Activated CD8-positive, alpha-beta memory T cell treated with anti-CD3 and anti-CD28 coated beads, Interleukin-2, amount 10 ng/mL, durations not matched to agents 7 days and 5 days (primary cell): ENCODE data around the gene VWA3B. TPM values are rescaled to one million over a fixed set of nuclear protein-coding genes. Genes with fewer than 3 reads are reported as not detected.
"Not testable (repeated sequence)": the region's sequence is repeated elsewhere in the genome, so short reads cannot be mapped to it uniquely, and the experiment has no call there.

Experiments used
- ATAC-seq: fragments of 150-1000 bp; cut with Tn5 transposase; one replicate; pipeline ENCODE4 v1.10.0; 2021; ENCODE audit warnings: moderate library complexity
- CTCF ChIA-PET: fragments of 350-600 bp; sonication (Branson Sonifier 250); formaldehyde crosslinking; loops from one replicate; lab custom pipeline; 2021; ENCODE audit warnings: antibody characterized with exemption; lab: Charles Lee
- DNase-seq: peaks from one replicate; pipeline ENCODE4 v3.0.0-alpha.2; 2020
- H3K27ac Mint-ChIP-seq: one replicate; pipeline ENCODE4 v1.8.0; 2021; ENCODE audit warnings: mild to moderate bottlenecking, mixed read lengths
- H3K27me3 Mint-ChIP-seq: one replicate; pipeline ENCODE4 v1.8.0; 2021; ENCODE audit warnings: mixed read lengths
- H3K36me3 Mint-ChIP-seq: one replicate; pipeline ENCODE4 v1.8.0; 2021; ENCODE audit warnings: mild to moderate bottlenecking, mixed read lengths
- H3K4me1 Mint-ChIP-seq: one replicate; pipeline ENCODE4 v1.8.0; 2021; ENCODE audit warnings: mixed read lengths
- H3K4me3 Mint-ChIP-seq: one replicate; pipeline ENCODE4 v1.8.0; 2021; ENCODE audit warnings: mild to moderate bottlenecking, moderate library complexity, mixed read lengths
- H3K9me3 Mint-ChIP-seq: one replicate; pipeline ENCODE4 v1.8.0; 2022; ENCODE audit warnings: low read depth, mixed read lengths
- total RNA-seq, 2 experiments: library from RNA; stranded (reverse); gene quantifications; one replicate each; pipeline ENCODE4 v1.2.3, GENCODE V29; 2021

VWA3B gene
- total RNA-seq, 2 experiments from 2014 or later = not detected

GRCh38 chr2:98313492-98314250, 226.7 kb downstream of the VWA3B start:
- DNase-seq = no peak
- Mint-ChIP-seq H3K27ac (no peak overlapping the region), H3K9me3 (peaks cover 5% of the 10 kb centered on the region), H3K36me3 (no peaks in the 10 kb centered on the region), H3K4me1 (no peaks in the 10 kb centered on the region), H3K27me3 (peaks cover 32% of the 10 kb centered on the region), H3K4me3 (no peak overlapping the region)
- CTCF ChIA-PET = no interaction called here
- no peak for ATAC-seq

- Mint-ChIP-seq H3K4me3 (no peak overlapping the region), H3K27ac (no peak overlapping the region), H3K4me1 (no peaks in the 10 kb centered on the region), H3K27me3 (peaks cover 32% of the 10 kb centered on the region), H3K36me3 (no peaks in the 10 kb centered on the region), H3K9me3 (peaks cover 6% of the 10 kb centered on the region)
- CTCF ChIA-PET = no interaction called here
- DNase-seq (no peak), ATAC-seq (no peak)
Measured at GRCh38 chr2:98314251-98314650, 227.3 kb downstream of the VWA3B start.

GRCh38 chr2:98315957-98316356, 229.0 kb downstream of the VWA3B start:
- CTCF ChIA-PET = no interaction called here
- Mint-ChIP-seq H3K27me3 (peaks cover 25% of the 10 kb centered on the region), H3K9me3 (peaks cover 20% of the 10 kb centered on the region), H3K36me3 (peaks cover 7% of the 10 kb centered on the region), H3K4me3 (no peak overlapping the region), H3K27ac (no peak overlapping the region), H3K4me1 (no peaks in the 10 kb centered on the region)
- DNase-seq (no peak), ATAC-seq (no peak)

GRCh38 chr2:98317214-98317613, 230.2 kb downstream of the VWA3B start:
- no peak overlapping the region for H3K27ac Mint-ChIP-seq
- CTCF ChIA-PET = no interaction called here
- H3K27me3 Mint-ChIP-seq = peaks cover 23% of the 10 kb centered on the region
- no peak for ATAC-seq
- DNase-seq = no peak
- H3K4me1 Mint-ChIP-seq = no peaks in the 10 kb centered on the region
- peaks cover 24% of the 10 kb centered on the region for H3K9me3 Mint-ChIP-seq
- peaks cover 7% of the 10 kb centered on the region for H3K36me3 Mint-ChIP-seq
- H3K4me3 Mint-ChIP-seq = no peak overlapping the region

- H3K9me3 Mint-ChIP-seq = peaks cover 28% of the 10 kb centered on the region
- H3K36me3 Mint-ChIP-seq, ATAC-seq, CTCF ChIA-PET, H3K27ac Mint-ChIP-seq, H3K4me1 Mint-ChIP-seq, DNase-seq, H3K4me3 Mint-ChIP-seq: not testable (repeated sequence)
- peaks cover 33% of the 10 kb centered on the region for H3K27me3 Mint-ChIP-seq
Measured at GRCh38 chr2:98320171-98320570, 233.2 kb downstream of the VWA3B start.

- DNase-seq (no peak), ATAC-seq (no peak)
- Mint-ChIP-seq H3K27ac (no peak overlapping the region), H3K9me3 (peaks cover 23% of the 10 kb centered on the region), H3K36me3 (peaks cover 7% of the 10 kb centered on the region), H3K27me3 (peaks cover 35% of the 10 kb centered on the region), H3K4me1 (no peaks in the 10 kb centered on the region), H3K4me3 (no peak overlapping the region)
- CTCF ChIA-PET = no interaction called here
Measured at GRCh38 chr2:98324181-98324580, 237.2 kb downstream of the VWA3B start.

- CTCF ChIA-PET = no interaction called here
- H3K9me3 Mint-ChIP-seq = peaks cover 2% of the 10 kb centered on the region
- no peaks in the 10 kb centered on the region for H3K4me1 Mint-ChIP-seq
- peaks cover 28% of the 10 kb centered on the region for H3K27me3 Mint-ChIP-seq
- ATAC-seq = no peak
- no peak overlapping the region for H3K27ac Mint-ChIP-seq
- no peak overlapping the region for H3K4me3 Mint-ChIP-seq
- DNase-seq = no peak
- no peaks in the 10 kb centered on the region for H3K36me3 Mint-ChIP-seq
Measured at GRCh38 chr2:98327776-98328175, 240.8 kb downstream of the VWA3B start.

- no peak overlapping the region for H3K4me3 Mint-ChIP-seq
Measured at GRCh38 chr2:98329549-98329948, 242.6 kb downstream of the VWA3B start.

GRCh38 chr2:98332989-98333388, 246.0 kb downstream of the VWA3B start:
- no peak overlapping the region for H3K4me3 Mint-ChIP-seq
- DNase-seq (no peak), ATAC-seq (no peak)
- CTCF ChIA-PET = no interaction called here
- H3K4me1 Mint-ChIP-seq = no peaks in the 10 kb centered on the region
- H3K27me3 Mint-ChIP-seq = peaks cover 35% of the 10 kb centered on the region
- H3K9me3 Mint-ChIP-seq = no peaks in the 10 kb centered on the region
- no peak overlapping the region for H3K27ac Mint-ChIP-seq
- no peaks in the 10 kb centered on the region for H3K36me3 Mint-ChIP-seq

More at GRCh38 chr2:98329549-98329948, 242.6 kb downstream of the VWA3B start:
- Mint-ChIP-seq H3K36me3 (no peaks in the 10 kb centered on the region), H3K27me3 (peaks cover 22% of the 10 kb centered on the region), H3K27ac (no peak overlapping the region), H3K9me3 (no peaks in the 10 kb centered on the region), H3K4me1 (no peaks in the 10 kb centered on the region)
- CTCF ChIA-PET = no interaction called here
- DNase-seq = no peak
- ATAC-seq = no peak

- Mint-ChIP-seq H3K4me1 (no peaks in the 10 kb centered on the region), H3K27ac (no peak overlapping the region), H3K4me3 (no peak overlapping the region), H3K9me3 (no peaks in the 10 kb centered on the region), H3K27me3 (peaks cover 35% of the 10 kb centered on the region), H3K36me3 (no peaks in the 10 kb centered on the region)
- CTCF ChIA-PET = no interaction called here
- DNase-seq = no peak
- ATAC-seq = no peak
Measured at GRCh38 chr2:98333922-98334321, 247.0 kb downstream of the VWA3B start.

- CTCF ChIA-PET = no interaction called here
- H3K4me1 Mint-ChIP-seq = no peaks in the 10 kb centered on the region
- no peaks in the 10 kb centered on the region for H3K36me3 Mint-ChIP-seq
- no peak overlapping the region for H3K4me3 Mint-ChIP-seq
- peaks cover 37% of the 10 kb centered on the region for H3K27me3 Mint-ChIP-seq
- ATAC-seq (no peak), DNase-seq (no peak)
- H3K9me3 Mint-ChIP-seq = no peaks in the 10 kb centered on the region
- H3K27ac Mint-ChIP-seq = no peak overlapping the region
Measured at GRCh38 chr2:98334439-98335078, 247.6 kb downstream of the VWA3B start.

- CTCF ChIA-PET = no interaction called here
- Mint-ChIP-seq H3K27ac (no peak overlapping the region), H3K4me1 (no peaks in the 10 kb centered on the region), H3K9me3 (no peaks in the 10 kb centered on the region), H3K36me3 (no peaks in the 10 kb centered on the region), H3K27me3 (peaks cover 42% of the 10 kb centered on the region), H3K4me3 (no peak overlapping the region)
- no peak for ATAC-seq
- DNase-seq = no peak
Measured at GRCh38 chr2:98335271-98335670, 248.3 kb downstream of the VWA3B start.

GRCh38 chr2:98341241-98341640, 254.3 kb downstream of the VWA3B start:
- ATAC-seq (no peak), DNase-seq (no peak)
- H3K27ac Mint-ChIP-seq = no peak overlapping the region
- H3K4me1 Mint-ChIP-seq = peaks cover 2% of the 10 kb centered on the region
- peaks cover 58% of the 10 kb centered on the region for H3K27me3 Mint-ChIP-seq
- H3K9me3 Mint-ChIP-seq = no peaks in the 10 kb centered on the region
- no peak overlapping the region for H3K4me3 Mint-ChIP-seq
- peaks cover 2% of the 10 kb centered on the region for H3K36me3 Mint-ChIP-seq
- CTCF ChIA-PET = no interaction called here

GRCh38 chr2:98343285-98343684, 256.3 kb downstream of the VWA3B start:
- no peaks in the 10 kb centered on the region for H3K9me3 Mint-ChIP-seq
- no peak overlapping the region for H3K27ac Mint-ChIP-seq
- ATAC-seq (no peak), DNase-seq (no peak)
- CTCF ChIA-PET = no interaction called here
- H3K27me3 Mint-ChIP-seq = peaks cover 63% of the 10 kb centered on the region
- peaks cover 9% of the 10 kb centered on the region for H3K4me1 Mint-ChIP-seq
- no peak overlapping the region for H3K4me3 Mint-ChIP-seq
- peaks cover 5% of the 10 kb centered on the region for H3K36me3 Mint-ChIP-seq
